Gastroesophageal sphincter (tissue), 3 donors: ENCODE data around the gene NREP.

Source experiments
- POLR2A ChIP-seq, 2 donors: fragments of 450-650 bp; IDR thresholded peaks; one replicate each; pipeline ENCODE4 v1.6.1; 2017; ENCODE audit warnings: antibody characterized with exemption in 2 of 2, mild to moderate bottlenecking in 2 of 2, moderate library complexity in 1 of 2
- POLR2AphosphoS5 ChIP-seq: sonication (generic); formaldehyde crosslinking; IDR thresholded peaks from one replicate; pipeline ENCODE4 v1.6.1; 2017; ENCODE audit warnings: antibody characterized with exemption
- TF ChIP-seq, protein P1 (sequence below), 4 experiments: fragments of 200-600 bp in 2 of 4; fragments of 450-650 bp in 2 of 4; sonication (generic) in 1 of 4; IDR thresholded peaks; one replicate each; pipeline ENCODE4 v1.5.1; 2017 to 2019; ENCODE audit warnings: antibody characterized with exemption in 4 of 4, mild to moderate bottlenecking in 2 of 4, moderate library complexity in 2 of 4

- TF ChIP-seq, protein P1, sequence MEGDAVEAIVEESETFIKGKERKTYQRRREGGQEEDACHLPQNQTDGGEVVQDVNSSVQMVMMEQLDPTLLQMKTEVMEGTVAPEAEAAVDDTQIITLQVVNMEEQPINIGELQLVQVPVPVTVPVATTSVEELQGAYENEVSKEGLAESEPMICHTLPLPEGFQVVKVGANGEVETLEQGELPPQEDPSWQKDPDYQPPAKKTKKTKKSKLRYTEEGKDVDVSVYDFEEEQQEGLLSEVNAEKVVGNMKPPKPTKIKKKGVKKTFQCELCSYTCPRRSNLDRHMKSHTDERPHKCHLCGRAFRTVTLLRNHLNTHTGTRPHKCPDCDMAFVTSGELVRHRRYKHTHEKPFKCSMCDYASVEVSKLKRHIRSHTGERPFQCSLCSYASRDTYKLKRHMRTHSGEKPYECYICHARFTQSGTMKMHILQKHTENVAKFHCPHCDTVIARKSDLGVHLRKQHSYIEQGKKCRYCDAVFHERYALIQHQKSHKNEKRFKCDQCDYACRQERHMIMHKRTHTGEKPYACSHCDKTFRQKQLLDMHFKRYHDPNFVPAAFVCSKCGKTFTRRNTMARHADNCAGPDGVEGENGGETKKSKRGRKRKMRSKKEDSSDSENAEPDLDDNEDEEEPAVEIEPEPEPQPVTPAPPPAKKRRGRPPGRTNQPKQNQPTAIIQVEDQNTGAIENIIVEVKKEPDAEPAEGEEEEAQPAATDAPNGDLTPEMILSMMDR (IDR thresholded peaks at IDR 0.05): no peak
- TF ChIP-seq POLR2AphosphoS5 (no peak), POLR2A (IDR thresholded peaks at IDR 0.05) (no peak)
Measured at GRCh38 chr5:111747337-111747736, 9.7 kb downstream of the NREP start.
